GM12878 (cell line): ENCODE measurements around the gene PLSCR1. TPM values are rescaled to one million over a fixed set of nuclear protein-coding genes. Genes with fewer than 3 reads are reported as not detected.

Source experiments
- ATAC-seq: fragments of 200-7000 bp; cut with Tn5 transposase; 3 replicates; pipeline ENCODE4 v1.9.1; 2020; ENCODE audit warnings: mild to moderate bottlenecking, moderate library complexity
- BruUV-seq: library from RNA; stranded (reverse); fragments of 400-500 nt; replicated peaks from 2 replicates; lab custom pipeline; 2021; lab: Mats Ljungman, UMichigan
- CTCF ChIA-PET: fragments of 300-600 bp; sonication (Branson Sonifier 250); formaldehyde crosslinking; extraction: SDS; loops from one replicate; lab custom pipeline; 2021; ENCODE audit warnings: inconsistent platforms; lab: Yijun Ruan, JAX
- POLR2A ChIA-PET: fragments of 350-600 bp; formaldehyde crosslinking; extraction: SDS; loops from one replicate; lab custom pipeline; 2021; ENCODE audit warnings: inconsistent platforms; lab: Charles Lee
- RAD21 ChIA-PET: fragments of 300-600 bp; sonication (Branson Sonifier 250); formaldehyde crosslinking; loops from one replicate; lab custom pipeline; 2023; ENCODE audit warnings: antibody characterized with exemption; ENCODE audit not compliant: unreplicated experiment; lab: Charles Lee
- SMC1A ChIA-PET: fragments of 300-600 bp; sonication (Branson Sonifier 250); formaldehyde crosslinking; loops from one replicate; lab custom pipeline; 2023; ENCODE audit not compliant: unreplicated experiment, uncharacterized antibody; lab: Charles Lee
- DNase-seq: peaks from one replicate; pipeline ENCODE4 v3.0.0-alpha.2; 2011; ENCODE audit warnings: low read depth, low spot score
- FAIRE-seq: peaks from 3 replicates; lab custom pipeline; 2011; peaks lifted over from hg19 to GRCh38; lab: Jason Lieb, UNC
- H2AFZ ChIP-seq: 2 replicates; pipeline ENCODE4 v1.6.0; 2011; ENCODE audit warnings: low read depth, low read length, control low read depth; ENCODE audit not compliant: control insufficient read depth
- H3K27ac ChIP-seq: 2 replicates; pipeline ENCODE4 v1.5.1; 2011; ENCODE audit warnings: control low read depth; ENCODE audit not compliant: control insufficient read depth, insufficient read depth
- H3K27me3 ChIP-seq, 2 experiments: replicated peaks in 1 of 2; 2 replicates each; pipeline versions ENCODE4 v1.6.0 to v1.6.1; 2011; ENCODE audit warnings: low read length in 1 of 2; ENCODE audit not compliant: control insufficient read depth in 2 of 2, insufficient read depth in 2 of 2
- H3K36me3 ChIP-seq, 2 experiments: 2 replicates each; pipeline ENCODE4 v1.5.1; 2011; ENCODE audit warnings: low read length in 1 of 2; ENCODE audit not compliant: control insufficient read depth in 2 of 2, insufficient read depth in 2 of 2
- H3K4me1 ChIP-seq: 2 replicates; pipeline ENCODE4 v1.6.1; 2011; ENCODE audit warnings: mild to moderate bottlenecking, low read length, moderate library complexity, mixed read lengths; ENCODE audit not compliant: control insufficient read depth, insufficient read depth
- H3K4me2 ChIP-seq: 2 replicates; pipeline ENCODE4 v1.6.0; 2011; ENCODE audit warnings: control low read depth; ENCODE audit not compliant: control insufficient read depth, insufficient read depth
- H3K4me3 ChIP-seq: fragments of 200-600 bp; sonication (generic); 2 replicates; pipeline ENCODE4 v1.5.1; 2016
- H3K79me2 ChIP-seq: 2 replicates; pipeline ENCODE4 v1.6.0; 2011; ENCODE audit warnings: low read length; ENCODE audit not compliant: control insufficient read depth, insufficient read depth
- H3K9ac ChIP-seq: 2 replicates; pipeline ENCODE4 v1.8.0; 2011; ENCODE audit warnings: low read length, control low read depth, mixed read lengths; ENCODE audit not compliant: control insufficient read depth, insufficient read depth
- H3K9me3 ChIP-seq: replicated peaks from 3 replicates; pipeline ENCODE4 v1.5.1; 2011; ENCODE audit warnings: mild to moderate bottlenecking, low read length; ENCODE audit not compliant: control insufficient read depth, insufficient read depth
- H4K20me1 ChIP-seq: 2 replicates; pipeline ENCODE4 v1.6.0; 2011; ENCODE audit not compliant: control insufficient read depth, insufficient read depth
- BCL11A ChIP-seq: IDR thresholded peaks from 2 replicates; pipeline ENCODE4 v1.6.1; 2011; ENCODE audit warnings: low read depth, low read length
- HDGF ChIP-seq: fragments of 450-650 bp; IDR thresholded peaks from 2 replicates; pipeline ENCODE4 v1.6.1; 2016; ENCODE audit warnings: antibody characterized with exemption
- KAT2A ChIP-seq: conservative IDR thresholded peaks from 2 replicates; pipeline ENCODE4 v1.6.1; 2011; ENCODE audit warnings: low read depth, low read length; ENCODE audit not compliant: control insufficient read depth
- NKRF ChIP-seq: fragments of 450-650 bp; conservative IDR thresholded peaks from 2 replicates; pipeline ENCODE4 v1.6.1; 2017; ENCODE audit warnings: mild to moderate bottlenecking, moderate library complexity
- NR2C2 ChIP-seq: IDR thresholded peaks from 2 replicates; pipeline ENCODE4 v1.6.1; 2011; ENCODE audit warnings: borderline replicate concordance, low read depth; ENCODE audit not compliant: control insufficient read depth, insufficient read length
- PAX8 ChIP-seq: fragments of 450-650 bp; IDR thresholded peaks from 2 replicates; pipeline ENCODE4 v1.6.1; 2017; ENCODE audit warnings: mild to moderate bottlenecking, moderate library complexity
- SKIL ChIP-seq: fragments of 450-650 bp; IDR thresholded peaks from 2 replicates; pipeline ENCODE4 v1.6.1; 2017; ENCODE audit warnings: mild to moderate bottlenecking, low read depth, inconsistent platforms; ENCODE audit not compliant: poor library complexity, severe bottlenecking
- SUPT20H ChIP-seq: IDR thresholded peaks from 2 replicates; pipeline ENCODE4 v1.6.1; 2011; ENCODE audit warnings: low read depth, mild to moderate bottlenecking, low read length, moderate library complexity, borderline replicate concordance; ENCODE audit not compliant: control insufficient read depth
- TCF3 ChIP-seq: IDR thresholded peaks from 2 replicates; pipeline ENCODE4 v1.6.1; 2012; ENCODE audit warnings: low read depth, mild to moderate bottlenecking, low read length, borderline replicate concordance; ENCODE audit not compliant: insufficient read depth
- USF1 ChIP-seq: IDR thresholded peaks from 2 replicates; pipeline ENCODE4 v1.6.1; 2011; ENCODE audit warnings: borderline replicate concordance, low read depth, mild to moderate bottlenecking, moderate library complexity, mixed read lengths, low read length; ENCODE audit not compliant: insufficient read depth; ENCODE audit errors: extremely low read length
- ZBTB33 ChIP-seq: fragments of 450-650 bp; IDR thresholded peaks from 2 replicates; pipeline ENCODE4 v1.6.1; 2017; ENCODE audit warnings: mild to moderate bottlenecking
- ZNF217 ChIP-seq: fragments of 450-650 bp; IDR thresholded peaks from 2 replicates; pipeline ENCODE4 v1.6.1; 2017; ENCODE audit warnings: antibody characterized with exemption, mild to moderate bottlenecking
- WGBS: methylation state at CpG from one replicate; pipeline ENCODE4 v1.1.6; 2016; ENCODE audit warnings: low lambda C conversion rate; ENCODE audit not compliant: insufficient replicate concordance, insufficient coverage; ENCODE audit errors: missing lambda C conversion rate; 5-methylcytosine and 5-hydroxymethylcytosine counted together
- in situ Hi-C: fragments of 300-500 bp; cut with MboI; formaldehyde crosslinking; loops from 9 replicates; pipeline ENCODE4 v1.14.3; 2018; ENCODE audit warnings: mixed read lengths
- intact Hi-C: fragments of 100-400 bp; cut with micrococcal nuclease; formaldehyde crosslinking; loops from one replicate; pipeline ENCODE4 v1.14.2; 2022; ENCODE audit not compliant: unreplicated experiment
- polyA plus RNA-seq, 11 experiments: library from polyadenylated mRNA; depleted of rRNA in 4 of 11; unstranded in 6 of 11; stranded (reverse) in 5 of 11; fragments of >200 nt; fragmentation: Nextera tagmentation in 4 of 11; fragmentation: Illumina TruSeq in 1 of 11; extraction: Ambion mirVana in 4 of 11; extraction: Trizol in 1 of 11; gene quantifications; 1 replicate in 1 of 11; 2 replicates in 10 of 11; pipeline versions ENCODE4 v1.2.1 to v1.2.3, GENCODE V29; 2011 to 2016; ENCODE audit warnings: inconsistent platforms in 2 of 11, missing spikeins in 2 of 11, low read depth in 1 of 11
- total RNA-seq, 4 experiments: library from RNA; depleted of rRNA in 3 of 4; stranded (reverse); fragments of >200 nt in 3 of 4; fragmentation: Illumina TruSeq in 1 of 4; extraction: Trizol in 1 of 4; gene quantifications; 2 replicates each; pipeline versions ENCODE4 v1.2.1 to v1.2.3, GENCODE V29; 2013 to 2021

Gene PLSCR1
- total and polyA plus RNA-seq, 10 of the 15 experiments (the other 5 are each of a cell fraction or from before 2014, with no cell fraction given) = 35.4 to 77.8 (median 41.1) TPM

GRCh38 chr3:146505516-146505915, 38.9 kb downstream of the PLSCR1 start:
- Histone ChIP-seq H3K4me1 (peaks cover 6% of the 10 kb centered on the region; the same call in 1 of the 2 replicates), H4K20me1 (no peaks in the 10 kb centered on the region), H2AFZ (no peak overlapping the region), H3K4me3 (no peak overlapping the region), H3K27me3 (no peaks in the 10 kb centered on the region), H3K79me2 (no peaks in the 10 kb centered on the region), H3K9me3 (no peaks in the 10 kb centered on the region), H3K9ac (no peak overlapping the region), H3K27ac (no peak overlapping the region), H3K36me3 (no peaks in the 10 kb centered on the region), H3K4me2 (no peak overlapping the region)
- DNase-seq = no peak
- intact Hi-C loops = no loop called here
- ChIA-PET RAD21 (no interaction called here), CTCF (interaction anchor here (0.9 to 1.4 kb wide), 3 partner anchors 13 to 37 kb away, joined by 3 to 5 read pairs (median 4); no protein-coding TSS in a partner anchor), SMC1A (interaction anchor here (0.7 to 0.9 kb wide), 2 partner anchors 11 to 27 kb away, joined by 3 to 4 read pairs; no protein-coding TSS in a partner anchor), POLR2A (no interaction called here)
- WGBS = 94% methylated on average over 1 of the region's 1 CpG
- no peak for FAIRE-seq
- in situ Hi-C loops = no loop called here
- BruUV-seq = no TSS peak
- TF ChIP-seq HDGF = no peak
- no peak for TF ChIP-seq ZNF217
- TF ChIP-seq USF1 = no peak
- no peak for TF ChIP-seq ZBTB33
- no peak for TF ChIP-seq PAX8
- no peak for TF ChIP-seq NR2C2
- no peak for TF ChIP-seq NKRF
- no peak for TF ChIP-seq KAT2A
- no peak for TF ChIP-seq TCF3
- TF ChIP-seq SKIL = no peak
- TF ChIP-seq SUPT20H = no peak
- TF ChIP-seq BCL11A = no peak
- no peak for ATAC-seq
